ENCODE measurements around the gene CLUH.

Gene CLUH

GRCh38 chr17:2719861-2720260 is 8.3 kb upstream of the CLUH start:
- DNase-seq = no peak

- DNase-seq = no peak
These were observed 6.8 kb upstream of the CLUH start for GRCh38 chr17:2718150-2718938.

- no peak for DNase-seq
These were observed 5.1 kb upstream of the CLUH start for GRCh38 chr17:2716649-2717048.

GRCh38 chr17:2713881-2714280 is 2.3 kb upstream of the CLUH start:
- no peak for DNase-seq

GRCh38 chr17:2712300-2713043 is 908 bp upstream of the CLUH start:
- DNase-seq = no peak

GRCh38 chr17:2710803-2711607 is 559 bp downstream of the CLUH start:
- peak in 1 of 2 donors; percentile 79 for DNase-seq

GRCh38 chr17:2710071-2710802 is 1.3 kb downstream of the CLUH start:
- peak; percentile 12 to 65 for DNase-seq

GRCh38 chr17:2709183-2709661 is 2.3 kb downstream of the CLUH start:
- no peak for DNase-seq

GRCh38 chr17:2708585-2709182 is 2.9 kb downstream of the CLUH start:
- no peak for DNase-seq

- DNase-seq = no peak
These were observed 3.6 kb downstream of the CLUH start for GRCh38 chr17:2707721-2708584.

GRCh38 chr17:2706911-2707510 is 4.6 kb downstream of the CLUH start:
- no peak for DNase-seq

GRCh38 chr17:2705888-2706795 is 5.4 kb downstream of the CLUH start:
- DNase-seq = no peak

GRCh38 chr17:2705263-2705662 is 6.3 kb downstream of the CLUH start:
- DNase-seq = peak in 1 of 2 donors; percentile 7

GRCh38 chr17:2704890-2705248 is 6.7 kb downstream of the CLUH start:
- DNase-seq = no peak

- DNase-seq = no peak
These were observed 7.3 kb downstream of the CLUH start for GRCh38 chr17:2704031-2704889.

GRCh38 chr17:2703606-2704005 is 8.0 kb downstream of the CLUH start:
- DNase-seq = no peak

- no peak for DNase-seq
These were observed 8.4 kb downstream of the CLUH start for GRCh38 chr17:2703181-2703580.

GRCh38 chr17:2701996-2702741 is 9.4 kb downstream of the CLUH start:
- no peak for DNase-seq
